ENCODE results near the gene FLT4.
"Not testable (repeated sequence)": the region's sequence is repeated elsewhere in the genome, so short reads cannot be mapped to it uniquely, and the experiment has no call there.

The FLT4 gene

GRCh38 chr5:180658774-180659564 is 9.6 kb upstream of the FLT4 start:
- no peaks in the 10 kb centered on the region for H3K9me2 ChIP-seq (replicated peaks; ENCODE audit: insufficient read depth, low read length)
- no peaks in the 10 kb centered on the region for H3K36me3 ChIP-seq (ENCODE audit: low read length)
- no peaks in the 10 kb centered on the region for H3F3A ChIP-seq (ENCODE audit: insufficient read depth)
- TF ChIP-seq, protein P1, sequence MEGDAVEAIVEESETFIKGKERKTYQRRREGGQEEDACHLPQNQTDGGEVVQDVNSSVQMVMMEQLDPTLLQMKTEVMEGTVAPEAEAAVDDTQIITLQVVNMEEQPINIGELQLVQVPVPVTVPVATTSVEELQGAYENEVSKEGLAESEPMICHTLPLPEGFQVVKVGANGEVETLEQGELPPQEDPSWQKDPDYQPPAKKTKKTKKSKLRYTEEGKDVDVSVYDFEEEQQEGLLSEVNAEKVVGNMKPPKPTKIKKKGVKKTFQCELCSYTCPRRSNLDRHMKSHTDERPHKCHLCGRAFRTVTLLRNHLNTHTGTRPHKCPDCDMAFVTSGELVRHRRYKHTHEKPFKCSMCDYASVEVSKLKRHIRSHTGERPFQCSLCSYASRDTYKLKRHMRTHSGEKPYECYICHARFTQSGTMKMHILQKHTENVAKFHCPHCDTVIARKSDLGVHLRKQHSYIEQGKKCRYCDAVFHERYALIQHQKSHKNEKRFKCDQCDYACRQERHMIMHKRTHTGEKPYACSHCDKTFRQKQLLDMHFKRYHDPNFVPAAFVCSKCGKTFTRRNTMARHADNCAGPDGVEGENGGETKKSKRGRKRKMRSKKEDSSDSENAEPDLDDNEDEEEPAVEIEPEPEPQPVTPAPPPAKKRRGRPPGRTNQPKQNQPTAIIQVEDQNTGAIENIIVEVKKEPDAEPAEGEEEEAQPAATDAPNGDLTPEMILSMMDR (IDR thresholded peaks at IDR 0.05; ENCODE audit: insufficient read depth, low read length, poor library complexity, severe bottlenecking) = no peak
- no peak for TF ChIP-seq EZH2phosphoT487 (conservative IDR thresholded peaks at IDR 0.05; ENCODE audit: low read length)
- H4K20me1 ChIP-seq (ENCODE audit: low read depth, low read length) = no peaks in the 10 kb centered on the region
- H3K27ac ChIP-seq (ENCODE audit: low read depth, low read length) = no peak overlapping the region
- H3K4me3 ChIP-seq (ENCODE audit: insufficient read depth, low read length, poor library complexity, severe bottlenecking) = no peak overlapping the region
- H3K9ac ChIP-seq (ENCODE audit: low read length) = no peak overlapping the region
- no peak overlapping the region for H2AFZ ChIP-seq (ENCODE audit: low read depth, low read length, severe bottlenecking)
- H3K4me2 ChIP-seq (ENCODE audit: low read depth, low read length, poor library complexity, severe bottlenecking) = no peak overlapping the region
- H3K27me3 ChIP-seq (ENCODE audit: low read length) = no peaks in the 10 kb centered on the region
- H3K79me2 ChIP-seq (ENCODE audit: insufficient read depth, low read length) = no peaks in the 10 kb centered on the region
- no peaks in the 10 kb centered on the region for H3K9me3 ChIP-seq (ENCODE audit: insufficient read depth, low read length)

DNA sequence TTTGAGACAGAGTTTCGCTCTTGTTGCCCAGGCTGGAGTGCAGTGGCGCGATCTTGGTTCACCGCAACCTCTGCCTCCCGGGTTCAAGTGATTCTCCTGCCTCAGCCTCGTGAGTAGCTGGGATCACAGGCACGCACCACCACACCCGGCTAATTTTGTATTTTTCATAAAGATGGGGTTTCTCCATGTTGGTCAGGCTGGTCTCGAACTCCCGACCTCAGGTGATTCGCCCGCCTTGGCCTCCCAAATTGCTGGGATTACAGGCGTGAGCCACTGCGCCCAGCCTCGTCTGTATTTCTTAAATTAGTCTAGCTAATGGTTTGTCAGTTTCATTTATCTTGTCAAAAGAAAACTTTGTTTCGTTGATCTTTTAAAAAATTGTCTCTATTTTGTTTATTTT is 5.8 kb upstream of the FLT4 start:
- not testable (repeated sequence) for H3K9me3 ChIP-seq (ENCODE audit: insufficient read depth, low read length); H3K4me2 ChIP-seq (ENCODE audit: low read depth, low read length, poor library complexity, severe bottlenecking); H3K36me3 ChIP-seq (ENCODE audit: low read length); H3K27me3 ChIP-seq (ENCODE audit: low read length); H3K79me2 ChIP-seq (ENCODE audit: insufficient read depth, low read length); H3K4me3 ChIP-seq (ENCODE audit: insufficient read depth, low read length, poor library complexity, severe bottlenecking); H3F3A ChIP-seq (ENCODE audit: insufficient read depth); H4K20me1 ChIP-seq (ENCODE audit: low read depth, low read length); H3K9me2 ChIP-seq (replicated peaks; ENCODE audit: insufficient read depth, low read length); H3K9ac ChIP-seq (ENCODE audit: low read length); H2AFZ ChIP-seq (ENCODE audit: low read depth, low read length, severe bottlenecking); H3K27ac ChIP-seq (ENCODE audit: low read depth, low read length)

DNA sequence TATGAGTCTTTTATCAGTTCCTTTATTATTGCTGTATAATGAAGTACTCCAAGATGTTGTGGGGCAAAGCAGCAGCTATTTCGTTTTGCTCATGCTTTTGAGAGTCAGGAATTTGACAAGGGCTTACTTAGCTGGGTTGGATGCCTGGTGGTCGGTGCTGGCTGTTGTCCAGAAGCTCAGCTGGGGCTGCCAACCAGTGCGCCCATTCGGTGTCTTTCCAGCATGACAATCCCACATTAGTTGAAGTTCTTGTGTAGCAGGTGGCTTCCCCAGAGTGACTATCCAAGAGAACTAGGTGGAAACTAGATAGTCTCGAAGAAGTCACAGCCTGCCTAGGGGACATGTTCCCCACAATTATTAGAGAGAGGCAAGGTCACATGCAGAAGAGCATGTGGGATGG is 3.4 kb upstream of the FLT4 start:
- no peak overlapping the region for H2AFZ ChIP-seq (ENCODE audit: low read depth, low read length, severe bottlenecking)

GRCh38 chr5:180652346-180652745 is 2.9 kb upstream of the FLT4 start:
- H3K27me3 ChIP-seq (ENCODE audit: low read length) = no peaks in the 10 kb centered on the region
- no peaks in the 10 kb centered on the region for H3F3A ChIP-seq (ENCODE audit: insufficient read depth)
- no peak overlapping the region for H3K27ac ChIP-seq (ENCODE audit: low read depth, low read length)
- no peaks in the 10 kb centered on the region for H4K20me1 ChIP-seq (ENCODE audit: low read depth, low read length)
- H3K79me2 ChIP-seq (ENCODE audit: insufficient read depth, low read length) = no peaks in the 10 kb centered on the region
- no peak overlapping the region for H3K4me3 ChIP-seq (ENCODE audit: insufficient read depth, low read length, poor library complexity, severe bottlenecking)
- H2AFZ ChIP-seq (ENCODE audit: low read depth, low read length, severe bottlenecking) = no peak overlapping the region
- H3K9me3 ChIP-seq (ENCODE audit: insufficient read depth, low read length) = no peaks in the 10 kb centered on the region
- H3K9me2 ChIP-seq (replicated peaks; ENCODE audit: insufficient read depth, low read length) = no peaks in the 10 kb centered on the region
- TF ChIP-seq EZH2phosphoT487 (conservative IDR thresholded peaks at IDR 0.05; ENCODE audit: low read length) = no peak
- TF ChIP-seq, protein P1 (IDR thresholded peaks at IDR 0.05; ENCODE audit: insufficient read depth, low read length, poor library complexity, severe bottlenecking) = no peak
- no peak overlapping the region for H3K4me2 ChIP-seq (ENCODE audit: low read depth, low read length, poor library complexity, severe bottlenecking)
- H3K9ac ChIP-seq (ENCODE audit: low read length) = no peak overlapping the region
- no peaks in the 10 kb centered on the region for H3K36me3 ChIP-seq (ENCODE audit: low read length)

More for the DNA sequence above, 3.4 kb upstream of the FLT4 start:
- H4K20me1 ChIP-seq (ENCODE audit: low read depth, low read length) = no peaks in the 10 kb centered on the region
- no peak overlapping the region for H3K27ac ChIP-seq (ENCODE audit: low read depth, low read length)
- TF ChIP-seq, protein P1 (IDR thresholded peaks at IDR 0.05; ENCODE audit: insufficient read depth, low read length, poor library complexity, severe bottlenecking) = no peak
- no peak for TF ChIP-seq EZH2phosphoT487 (conservative IDR thresholded peaks at IDR 0.05; ENCODE audit: low read length)
- H3K9me3 ChIP-seq (ENCODE audit: insufficient read depth, low read length) = no peaks in the 10 kb centered on the region
- no peak overlapping the region for H3K4me2 ChIP-seq (ENCODE audit: low read depth, low read length, poor library complexity, severe bottlenecking)
- H3K9me2 ChIP-seq (replicated peaks; ENCODE audit: insufficient read depth, low read length) = no peaks in the 10 kb centered on the region
- H3K79me2 ChIP-seq (ENCODE audit: insufficient read depth, low read length) = no peaks in the 10 kb centered on the region
- no peak overlapping the region for H3K9ac ChIP-seq (ENCODE audit: low read length)
- H3F3A ChIP-seq (ENCODE audit: insufficient read depth) = no peaks in the 10 kb centered on the region
- H3K36me3 ChIP-seq (ENCODE audit: low read length) = no peaks in the 10 kb centered on the region
- no peaks in the 10 kb centered on the region for H3K27me3 ChIP-seq (ENCODE audit: low read length)
- no peak overlapping the region for H3K4me3 ChIP-seq (ENCODE audit: insufficient read depth, low read length, poor library complexity, severe bottlenecking)
